ENCODE measurements around the gene SUGP2. TPM values are rescaled to one million over a fixed set of nuclear protein-coding genes. Genes with fewer than 3 reads are reported as not detected.

Gene SUGP2
- total and polyA plus RNA-seq, 9 of the 15 experiments (the other 6 are each of a cell fraction or from before 2014, with no cell fraction given) = 13.1 to 101 (median 63.1) TPM

GRCh38 chr19:19004144-19004543 lies 29.2 kb downstream of the SUGP2 start:
- Histone ChIP-seq H3K27ac (ENCODE audit: extremely low read depth, low read depth, low read length) (no peak overlapping the region), H3K9me3 (replicated peaks; ENCODE audit: control insufficient read depth, insufficient read depth, low read depth, low read length) (no peaks in the 10 kb centered on the region), H3K36me3 (ENCODE audit: control insufficient read depth, insufficient read depth, low read length) (peaks cover 93% of the 10 kb centered on the region), H4K20me1 (replicated peaks; ENCODE audit: control insufficient read depth, insufficient read depth, low read length) (no peaks in the 10 kb centered on the region; the same call in 1 of the 2 replicates), H3K79me2 (ENCODE audit: control insufficient read depth, insufficient read depth, low read length) (no peaks in the 10 kb centered on the region), H3K4me3 (no peak overlapping the region), H3K4me1 (replicated peaks in 1 of 2; ENCODE audit: control insufficient read depth in 2 of 2, insufficient read depth in 2 of 2, low read length in 2 of 2) (no peaks in the 10 kb centered on the region), H3K9ac (ENCODE audit: insufficient read depth in 1 of 2, low read depth in 2 of 2, low read length in 2 of 2) (no peak overlapping the region), H2AFZ (ENCODE audit: low read depth, low read length) (no peak overlapping the region), H3K27me3 (ENCODE audit: control insufficient read depth in 2 of 2, insufficient read depth in 2 of 2, low read length in 2 of 2) (no peaks in the 10 kb centered on the region), H3K4me2 (ENCODE audit: insufficient read depth, low read length) (no peak overlapping the region), H3K9me1 (ENCODE audit: control insufficient read depth, insufficient read depth, low read length) (peaks cover 8% of the 10 kb centered on the region)
- WGBS (ENCODE audit: insufficient coverage, low coverage, missing lambda C conversion rate) = 90% methylated on average over 11 of the region's 18 CpGs
- ATAC-seq (no peak), FAIRE-seq (no peak), DNase-seq (ENCODE audit: extremely low read depth in 1 of 4, low spot score in 3 of 4) (no peak)
- BruUV-seq (replicated peaks) = no TSS peak
- in situ Hi-C loops (cut with MboI) (no loop called here), intact Hi-C loops (cut with micrococcal nuclease) (no loop called here)
- ChIA-PET POLR2A (no interaction called here), CTCF (ENCODE audit: low intra/inter-chr PET ratio) (interaction anchor here (0.6 kb wide), 1 partner anchor 549 kb away, joined by 3 read pairs; no protein-coding TSS in a partner anchor)
- TF ChIP-seq NFIC (IDR thresholded peaks at IDR 0.05) = peak; percentile 61
- TF ChIP-seq POLR2G (IDR thresholded peaks at IDR 0.05; ENCODE audit: low read depth, low read length) = 0 out of 2 replicates have a peak, but pooled peaks have one; percentile 26
- no peak for TF ChIP-seq KLF10 (CRISPR knock-in tag; IDR thresholded peaks at IDR 0.05)

GRCh38 chr19:18999896-19000620 lies 33.3 kb downstream of the SUGP2 start:
- DNase-seq (ENCODE audit: extremely low read depth in 1 of 4, low spot score in 3 of 4) (no peak), ATAC-seq (peak; percentile 53), FAIRE-seq (no peak)
- Histone ChIP-seq H2AFZ (ENCODE audit: low read depth, low read length) (no peak overlapping the region), H3K9me1 (ENCODE audit: control insufficient read depth, insufficient read depth, low read length) (peaks cover 4% of the 10 kb centered on the region), H3K4me2 (ENCODE audit: insufficient read depth, low read length) (no peak overlapping the region), H3K4me1 (replicated peaks in 1 of 2; ENCODE audit: control insufficient read depth in 2 of 2, insufficient read depth in 2 of 2, low read length in 2 of 2) (no peaks in the 10 kb centered on the region), H3K36me3 (ENCODE audit: control insufficient read depth, insufficient read depth, low read length) (peaks cover 94% of the 10 kb centered on the region), H4K20me1 (replicated peaks; ENCODE audit: control insufficient read depth, insufficient read depth, low read length) (peaks cover 3% of the 10 kb centered on the region; the same call in 1 of the 2 replicates), H3K79me2 (ENCODE audit: control insufficient read depth, insufficient read depth, low read length) (no peaks in the 10 kb centered on the region), H3K9me3 (replicated peaks; ENCODE audit: control insufficient read depth, insufficient read depth, low read depth, low read length) (no peaks in the 10 kb centered on the region), H3K9ac (ENCODE audit: insufficient read depth in 1 of 2, low read depth in 2 of 2, low read length in 2 of 2) (no peak overlapping the region), H3K4me3 (no peak overlapping the region), H3K27me3 (ENCODE audit: control insufficient read depth in 2 of 2, insufficient read depth in 2 of 2, low read length in 2 of 2) (no peaks in the 10 kb centered on the region), H3K27ac (ENCODE audit: extremely low read depth, low read depth, low read length) (no peak overlapping the region)
- intact Hi-C loops (cut with micrococcal nuclease) = loop anchor here (5.0 kb wide), 1 partner anchor 137 kb away; the partner anchor contains the start of gene TMEM161A
- ChIA-PET CTCF (ENCODE audit: low intra/inter-chr PET ratio) (interaction anchor here (0.6 kb wide), 1 partner anchor 169 kb away, joined by 4 read pairs; no protein-coding TSS in a partner anchor), POLR2A (interaction anchor here (0.5 to 1.6 kb wide), 5 partner anchors 13 to 250 kb away, joined by 3 to 7 read pairs (median 3); no protein-coding TSS in a partner anchor)
- in situ Hi-C loops (cut with MboI) = no loop called here
- 79% methylated on average over 11 of the region's 11 CpGs for WGBS (ENCODE audit: insufficient coverage, low coverage, missing lambda C conversion rate)
- no TSS peak for BruUV-seq (replicated peaks)
- TF ChIP-seq ZBTB49 (CRISPR knock-in tag; IDR thresholded peaks at IDR 0.05; ENCODE audit: borderline replicate concordance) = no peak
- TF ChIP-seq CTCF (IDR thresholded peaks at IDR 0.05 in 2 of 3, conservative IDR thresholded peaks at IDR 0.05 in 1 of 3; ENCODE audit: insufficient read depth in 2 of 3, low read depth in 1 of 3, low read length in 3 of 3) = peak; percentile 32 to 43 (median 33); a peak in 4 of 6 replicates
- TF ChIP-seq THRB (CRISPR knock-in tag; conservative IDR thresholded peaks at IDR 0.05) = no peak

All from K562 (cell line).